ENCODE measurements around the gene BCL11A.

- TF ChIP-seq POLR2AphosphoS5 (IDR thresholded peaks at IDR 0.05; ENCODE audit: low read depth, low read length) (no peak), CTCF (IDR thresholded peaks at IDR 0.05) (no peak), REST (IDR thresholded peaks at IDR 0.05; ENCODE audit: insufficient read depth in 1 of 2, low read depth in 2 of 2, low read length in 1 of 2) (no peak)
These were observed 145.2 kb downstream of the BCL11A start for GRCh38 chr2:60408207-60408606.
